CD4-positive, alpha-beta T cell treated with Interleukin-21 for 1 hour (primary cell): ENCODE data around the gene C15orf40.
"Not testable (repeated sequence)": the region's sequence is repeated elsewhere in the genome, so short reads cannot be mapped to it uniquely, and the experiment has no call there.

Experiments
- DNase-seq: peaks from one replicate; pipeline ENCODE4 v3.0.0-alpha.2; 2020

The C15orf40 gene

GRCh38 chr15:82950746-82951370 is 60.6 kb downstream of the C15orf40 start:
- no peak for DNase-seq

DNA sequence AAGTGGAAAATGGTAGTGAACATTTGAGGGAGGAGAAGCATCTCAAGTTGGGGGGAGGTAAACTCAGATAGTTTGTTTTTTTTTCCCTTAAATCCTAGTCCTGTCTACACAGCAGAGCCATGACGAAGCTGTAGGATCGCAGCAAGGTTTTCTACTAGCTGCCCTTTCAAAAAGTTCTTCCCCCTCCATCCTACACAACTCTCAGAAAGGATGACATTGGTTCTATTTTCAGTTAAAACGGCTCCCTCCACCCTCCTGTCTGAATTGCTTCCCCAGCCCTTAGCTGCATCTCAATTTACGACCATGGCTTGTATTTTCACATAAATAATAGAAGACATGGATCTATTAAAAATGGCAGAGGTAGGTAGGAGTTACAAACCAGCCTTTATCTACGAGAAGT is 61.1 kb downstream of the C15orf40 start:
- no peak for DNase-seq

DNA sequence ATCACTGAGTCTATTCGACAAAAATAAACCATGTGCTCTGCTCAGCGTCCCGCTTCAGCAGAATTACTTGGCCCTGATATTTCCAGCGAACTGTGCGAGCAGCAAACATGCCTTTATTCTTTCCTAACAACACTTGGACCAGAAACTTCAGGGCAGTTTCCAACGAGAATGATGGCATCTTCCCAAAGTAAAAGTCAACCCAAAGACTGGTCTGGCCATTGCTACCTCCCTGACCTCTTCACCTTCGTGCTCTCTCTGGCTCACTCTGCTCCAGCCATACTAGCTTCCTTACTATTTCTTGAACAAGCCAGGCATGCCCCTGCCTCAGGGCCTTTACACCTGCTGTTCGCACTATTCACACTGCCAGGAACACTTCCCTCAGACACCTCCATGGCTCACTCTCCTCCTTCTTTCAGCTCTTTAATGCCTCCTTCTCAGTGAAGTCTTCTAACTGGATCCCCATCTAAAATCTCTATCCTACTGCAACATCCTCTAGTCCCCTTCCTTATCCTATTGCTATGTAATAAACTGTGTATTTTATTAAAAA is 65.2 kb downstream of the C15orf40 start:
- DNase-seq, result no peak

DNA sequence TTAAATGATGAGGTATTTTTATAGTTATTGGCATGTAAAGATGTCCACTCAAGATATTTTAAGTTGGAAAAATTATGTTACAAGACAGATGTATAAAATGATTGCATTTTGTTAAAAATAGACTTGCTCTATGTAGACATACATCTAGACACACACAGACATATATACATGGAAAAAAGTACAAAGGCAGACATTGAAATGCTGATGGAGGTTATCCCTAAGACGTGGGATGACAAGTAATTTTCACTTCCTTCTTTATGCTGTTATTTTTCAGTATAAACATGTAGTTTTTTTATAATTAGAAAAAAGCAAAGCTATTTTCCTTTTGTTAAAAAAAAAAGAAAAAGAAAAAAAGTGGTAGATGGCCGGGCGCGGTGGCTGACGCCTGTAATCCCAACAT is 66.1 kb downstream of the C15orf40 start:
- no peak for DNase-seq

DNA sequence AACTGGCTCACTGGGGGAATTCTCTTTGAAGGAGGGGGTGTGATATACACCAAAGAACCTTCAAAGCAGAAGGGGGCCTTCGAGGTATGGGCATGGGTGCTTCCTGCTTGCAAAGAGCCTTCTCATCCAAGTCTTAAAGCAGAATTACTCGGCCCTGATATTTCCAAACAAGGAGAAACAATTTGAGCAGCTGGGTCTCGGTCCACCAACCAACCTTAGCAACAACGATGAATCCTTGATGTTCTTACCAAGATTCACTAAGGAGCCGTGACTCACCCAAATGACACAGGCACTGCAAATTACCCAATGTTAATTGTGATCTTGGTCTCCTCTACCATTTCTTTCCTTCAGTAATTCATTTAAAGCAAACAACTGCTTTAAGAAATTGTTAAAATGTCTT is 66.6 kb downstream of the C15orf40 start:
- no peak for DNase-seq

DNA sequence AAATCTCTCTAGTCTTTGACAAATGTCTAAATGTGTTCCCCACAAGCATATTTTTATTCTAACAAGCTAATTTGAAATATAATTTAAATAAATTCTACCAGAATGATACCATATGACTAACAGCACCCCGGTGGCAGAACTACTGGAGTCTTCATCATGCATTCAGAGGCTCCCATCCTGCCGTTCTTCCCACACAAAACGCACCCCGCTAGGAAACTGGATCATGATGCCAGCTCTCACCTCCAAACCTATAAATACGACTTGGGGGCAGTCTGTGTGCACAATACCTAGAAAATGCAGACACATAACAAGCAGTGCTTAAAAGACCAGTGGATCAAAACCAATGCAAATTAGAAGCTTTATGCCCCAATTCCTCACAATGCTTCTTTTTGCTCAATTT is 67.4 kb downstream of the C15orf40 start:
- no peak for DNase-seq

- no peak for DNase-seq
These were observed 68.3 kb downstream of the C15orf40 start for GRCh38 chr15:82943176-82943575.

DNA sequence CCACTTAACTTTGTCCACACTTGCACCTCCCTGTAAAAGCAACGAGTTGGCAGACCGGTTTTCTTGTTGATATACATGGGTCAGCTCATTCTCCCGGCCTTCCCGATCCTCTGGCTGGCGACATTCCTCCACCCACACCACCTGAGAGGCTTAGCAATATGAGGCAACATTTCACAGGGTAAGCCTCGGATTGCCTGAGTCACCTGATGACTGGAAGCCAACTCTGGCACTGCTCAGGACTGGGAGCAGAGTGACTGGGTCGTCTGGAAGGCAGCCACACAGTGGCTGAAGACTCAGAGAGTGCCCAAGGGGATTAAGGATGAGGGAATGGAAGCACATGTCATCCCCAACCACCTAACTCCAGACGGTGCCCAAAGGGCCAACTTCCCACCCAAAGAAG is 68.7 kb downstream of the C15orf40 start:
- DNase-seq, result no peak

DNA sequence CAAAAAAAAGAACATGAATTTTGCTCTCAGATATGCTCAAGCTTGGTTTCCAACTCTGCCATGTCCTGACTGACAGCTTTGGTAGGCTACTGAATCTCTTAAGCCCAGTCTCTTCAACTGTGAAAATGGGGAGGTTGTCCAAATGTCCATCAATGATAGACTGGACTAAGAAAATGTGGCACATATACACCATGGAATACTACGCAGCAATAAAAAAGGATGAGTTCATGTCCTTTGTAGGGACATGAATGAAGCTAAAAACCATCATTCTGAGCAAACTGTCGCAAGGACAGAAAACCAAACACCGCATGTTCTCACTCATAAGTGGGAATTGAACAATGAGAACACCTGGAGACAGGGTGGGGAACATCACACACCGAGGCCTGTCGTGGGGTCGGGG is 71.8 kb downstream of the C15orf40 start:
- not testable (repeated sequence) for DNase-seq
